Muscle of back (tissue), 11 donors: ENCODE results near the gene FMN1. TPM values are rescaled to one million over a fixed set of nuclear protein-coding genes. Genes with fewer than 3 reads are reported as not detected.
"Not testable (repeated sequence)": the region's sequence is repeated elsewhere in the genome, so short reads cannot be mapped to it uniquely, and the experiment has no call there.

ENCODE experiments used
- DNase-seq, 3 donors: peaks; one replicate each; pipeline versions ENCODE4 v3.0.0 to v3.0.0-alpha.2; 2013
- polyA plus RNA-seq, 10 donors: library from polyadenylated mRNA; unstranded; fragments of 120-200 nt; gene quantifications; one replicate each; pipeline ENCODE4 v1.2.1, GENCODE V29; 2013; ENCODE audit not compliant: insufficient read length in 10 of 10

The FMN1 gene
- polyA plus RNA-seq, 10 donors, result 1.5 to 4.5 (median 2.1) TPM

GRCh38 chr15:32859251-32859650, 335.3 kb downstream of the FMN1 start:
- no peak for DNase-seq

- DNase-seq, result no peak
Observed at GRCh38 chr15:32857732-32858131, 336.8 kb downstream of the FMN1 start.

- no peak for DNase-seq
Observed at GRCh38 chr15:32856753-32857152, 337.8 kb downstream of the FMN1 start.

GRCh38 chr15:32855942-32856341, 338.6 kb downstream of the FMN1 start:
- DNase-seq, result peak in 1 of 3 donors; percentile 97

GRCh38 chr15:32853592-32853991, 340.9 kb downstream of the FMN1 start:
- DNase-seq, result no peak

GRCh38 chr15:32852771-32853170, 341.7 kb downstream of the FMN1 start:
- DNase-seq, result no peak

GRCh38 chr15:32852017-32852416, 342.5 kb downstream of the FMN1 start:
- DNase-seq, result no peak

GRCh38 chr15:32851572-32851971, 342.9 kb downstream of the FMN1 start:
- DNase-seq, result peak in 1 of 3 donors; percentile 89

- peak in 1 of 3 donors; percentile 92 for DNase-seq
Observed at GRCh38 chr15:32849769-32850668, 344.5 kb downstream of the FMN1 start.

- DNase-seq, result not testable (repeated sequence)
Observed at GRCh38 chr15:32846671-32847070, 347.8 kb downstream of the FMN1 start.

GRCh38 chr15:32844118-32844711, 350.3 kb downstream of the FMN1 start:
- DNase-seq, result peak in 1 of 3 donors; percentile 23

- DNase-seq, result peak in 1 of 3 donors; percentile 74
Observed at GRCh38 chr15:32843219-32843815, 351.2 kb downstream of the FMN1 start.

GRCh38 chr15:32842081-32842480, 352.4 kb downstream of the FMN1 start:
- no peak for DNase-seq

- DNase-seq, result peak in 1 of 3 donors; percentile 54
Observed at GRCh38 chr15:32840507-32841245, 353.8 kb downstream of the FMN1 start.

GRCh38 chr15:32838820-32839219, 355.7 kb downstream of the FMN1 start:
- DNase-seq, result peak in 1 of 3 donors; percentile 73

- no peak for DNase-seq
Observed at GRCh38 chr15:32838338-32838737, 356.2 kb downstream of the FMN1 start.

GRCh38 chr15:32837935-32838334, 356.6 kb downstream of the FMN1 start:
- no peak for DNase-seq

- no peak for DNase-seq
Observed at GRCh38 chr15:32834156-32834555, 360.4 kb downstream of the FMN1 start.

GRCh38 chr15:32833379-32833821, 361.1 kb downstream of the FMN1 start:
- no peak for DNase-seq

- no peak for DNase-seq
Observed at GRCh38 chr15:32831485-32831884, 363.0 kb downstream of the FMN1 start.

- DNase-seq, result no peak
Observed at GRCh38 chr15:32830241-32830640, 364.3 kb downstream of the FMN1 start.

- no peak for DNase-seq
Observed at GRCh38 chr15:32829436-32829835, 365.1 kb downstream of the FMN1 start.
